Measurements from ENCODE around the gene RBM19. TPM values are rescaled to one million over a fixed set of nuclear protein-coding genes. Genes with fewer than 3 reads are reported as not detected.

Gene RBM19
- total RNA-seq, 1 donor from 2014 or later: 36.4 TPM

DNA sequence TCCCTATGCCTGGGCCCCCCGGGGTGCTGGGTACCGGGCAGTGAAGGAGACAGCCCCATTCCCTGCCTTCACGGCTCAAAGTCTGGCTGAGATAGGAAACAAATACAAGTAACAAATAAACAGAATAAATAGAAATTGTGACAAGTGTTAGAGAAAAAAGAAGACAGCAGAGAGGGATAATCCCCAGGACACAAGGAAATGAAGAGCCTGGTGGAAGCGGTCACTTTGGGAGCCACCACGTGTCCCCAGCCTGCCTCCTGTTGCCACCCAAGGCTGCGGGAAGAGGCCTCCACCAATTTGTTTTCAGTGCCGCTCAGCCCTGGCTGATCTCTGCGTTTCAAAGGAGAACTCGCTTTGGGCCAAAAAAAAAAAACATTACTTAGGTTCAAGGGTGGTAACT is 31.2 kb downstream of the RBM19 start:
- H3K4me1 ChIP-seq: no peaks in the 10 kb centered on the region
- ATAC-seq (no peak), DNase-seq (no peak)
- no peaks in the 10 kb centered on the region for H3K27me3 ChIP-seq
- H3K36me3 ChIP-seq: peaks cover 70% of the 10 kb centered on the region
- no peaks in the 10 kb centered on the region for H3K9me3 ChIP-seq
- TF ChIP-seq, protein P1, sequence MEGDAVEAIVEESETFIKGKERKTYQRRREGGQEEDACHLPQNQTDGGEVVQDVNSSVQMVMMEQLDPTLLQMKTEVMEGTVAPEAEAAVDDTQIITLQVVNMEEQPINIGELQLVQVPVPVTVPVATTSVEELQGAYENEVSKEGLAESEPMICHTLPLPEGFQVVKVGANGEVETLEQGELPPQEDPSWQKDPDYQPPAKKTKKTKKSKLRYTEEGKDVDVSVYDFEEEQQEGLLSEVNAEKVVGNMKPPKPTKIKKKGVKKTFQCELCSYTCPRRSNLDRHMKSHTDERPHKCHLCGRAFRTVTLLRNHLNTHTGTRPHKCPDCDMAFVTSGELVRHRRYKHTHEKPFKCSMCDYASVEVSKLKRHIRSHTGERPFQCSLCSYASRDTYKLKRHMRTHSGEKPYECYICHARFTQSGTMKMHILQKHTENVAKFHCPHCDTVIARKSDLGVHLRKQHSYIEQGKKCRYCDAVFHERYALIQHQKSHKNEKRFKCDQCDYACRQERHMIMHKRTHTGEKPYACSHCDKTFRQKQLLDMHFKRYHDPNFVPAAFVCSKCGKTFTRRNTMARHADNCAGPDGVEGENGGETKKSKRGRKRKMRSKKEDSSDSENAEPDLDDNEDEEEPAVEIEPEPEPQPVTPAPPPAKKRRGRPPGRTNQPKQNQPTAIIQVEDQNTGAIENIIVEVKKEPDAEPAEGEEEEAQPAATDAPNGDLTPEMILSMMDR (IDR thresholded peaks at IDR 0.05): no peak
- no peak overlapping the region for H3K4me3 ChIP-seq
- intact Hi-C loops (cut with DNase I): no loop called here
- no peak overlapping the region for H3K27ac ChIP-seq

DNA sequence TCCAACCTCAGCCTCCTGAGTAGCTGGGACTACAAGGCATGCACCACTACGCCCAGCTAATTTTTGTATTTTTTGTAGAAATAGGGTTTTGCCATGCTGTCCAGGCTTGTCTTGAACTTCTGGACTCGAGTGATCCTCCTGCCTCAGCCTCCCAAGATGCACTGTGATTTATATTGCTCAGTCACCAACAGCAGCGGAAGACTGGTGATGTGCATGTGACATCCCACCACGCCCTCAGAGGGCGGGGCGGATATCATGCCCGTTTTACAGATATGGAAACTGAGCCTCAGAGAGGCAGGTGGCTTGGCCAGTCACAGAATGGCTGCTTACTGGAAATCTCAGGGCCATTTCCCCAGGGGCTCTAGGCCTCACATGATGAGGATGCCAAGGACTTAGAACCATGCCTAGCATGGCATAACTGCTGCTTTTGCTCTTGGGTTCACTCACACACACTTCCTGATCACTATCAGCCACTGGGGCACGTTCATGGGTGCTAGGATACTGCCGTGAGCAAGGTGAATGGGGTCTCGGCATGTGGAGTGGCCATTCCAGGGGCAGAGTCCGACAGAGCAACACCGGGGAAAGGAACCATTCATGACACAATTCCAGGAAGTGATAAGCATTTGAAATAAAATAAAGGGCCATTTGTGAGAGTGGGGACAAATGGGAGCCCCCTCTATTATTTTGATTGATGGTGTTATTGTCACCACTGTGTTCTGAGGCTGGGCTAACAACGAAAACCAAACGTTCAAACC is 31.9 kb downstream of the RBM19 start:
- H3K36me3 ChIP-seq: peaks cover 71% of the 10 kb centered on the region
- H3K9me3 ChIP-seq: no peaks in the 10 kb centered on the region
- no peaks in the 10 kb centered on the region for H3K27me3 ChIP-seq
- DNase-seq (no peak), ATAC-seq (no peak)
- intact Hi-C loops (cut with DNase I): no loop called here
- H3K4me3 ChIP-seq: no peak overlapping the region
- no peak overlapping the region for H3K27ac ChIP-seq
- no peaks in the 10 kb centered on the region for H3K4me1 ChIP-seq
- TF ChIP-seq, protein P1 (IDR thresholded peaks at IDR 0.05): no peak

DNA sequence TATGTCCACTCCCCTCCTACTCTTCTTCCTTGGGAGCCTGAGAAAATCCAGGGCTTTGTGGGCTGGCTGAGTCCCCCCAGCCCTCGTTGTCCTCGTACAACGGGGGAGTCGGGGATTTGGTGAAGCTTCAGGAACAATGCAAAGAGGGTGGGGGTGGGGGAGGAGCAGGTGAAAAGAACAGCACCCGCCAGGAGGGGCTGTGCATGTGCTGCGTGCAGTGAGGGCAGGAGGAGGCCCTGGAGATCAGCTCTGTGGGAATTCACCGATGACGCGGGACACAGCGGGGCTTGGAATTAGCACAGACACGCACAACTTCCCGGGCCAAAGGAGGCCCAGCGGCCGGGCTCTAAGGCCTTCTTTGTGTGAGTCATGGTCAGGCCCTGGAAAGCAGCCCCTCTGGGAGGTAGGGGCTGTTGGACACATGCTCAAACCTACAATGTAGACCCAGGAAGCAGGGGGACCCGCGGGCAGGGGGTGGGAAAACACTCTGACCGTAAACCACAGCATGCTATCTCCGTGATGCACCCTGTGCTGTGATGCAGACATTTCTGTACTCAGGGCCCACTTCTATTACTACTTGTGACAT is 32.8 kb downstream of the RBM19 start:
- intact Hi-C loops (cut with DNase I): no loop called here
- Histone ChIP-seq H3K36me3 (peaks cover 65% of the 10 kb centered on the region), H3K4me3 (no peak overlapping the region), H3K27ac (no peak overlapping the region), H3K4me1 (no peaks in the 10 kb centered on the region), H3K9me3 (no peaks in the 10 kb centered on the region), H3K27me3 (no peaks in the 10 kb centered on the region)
- TF ChIP-seq, protein P1 (IDR thresholded peaks at IDR 0.05): no peak
- ATAC-seq (no peak), DNase-seq (no peak)

DNA sequence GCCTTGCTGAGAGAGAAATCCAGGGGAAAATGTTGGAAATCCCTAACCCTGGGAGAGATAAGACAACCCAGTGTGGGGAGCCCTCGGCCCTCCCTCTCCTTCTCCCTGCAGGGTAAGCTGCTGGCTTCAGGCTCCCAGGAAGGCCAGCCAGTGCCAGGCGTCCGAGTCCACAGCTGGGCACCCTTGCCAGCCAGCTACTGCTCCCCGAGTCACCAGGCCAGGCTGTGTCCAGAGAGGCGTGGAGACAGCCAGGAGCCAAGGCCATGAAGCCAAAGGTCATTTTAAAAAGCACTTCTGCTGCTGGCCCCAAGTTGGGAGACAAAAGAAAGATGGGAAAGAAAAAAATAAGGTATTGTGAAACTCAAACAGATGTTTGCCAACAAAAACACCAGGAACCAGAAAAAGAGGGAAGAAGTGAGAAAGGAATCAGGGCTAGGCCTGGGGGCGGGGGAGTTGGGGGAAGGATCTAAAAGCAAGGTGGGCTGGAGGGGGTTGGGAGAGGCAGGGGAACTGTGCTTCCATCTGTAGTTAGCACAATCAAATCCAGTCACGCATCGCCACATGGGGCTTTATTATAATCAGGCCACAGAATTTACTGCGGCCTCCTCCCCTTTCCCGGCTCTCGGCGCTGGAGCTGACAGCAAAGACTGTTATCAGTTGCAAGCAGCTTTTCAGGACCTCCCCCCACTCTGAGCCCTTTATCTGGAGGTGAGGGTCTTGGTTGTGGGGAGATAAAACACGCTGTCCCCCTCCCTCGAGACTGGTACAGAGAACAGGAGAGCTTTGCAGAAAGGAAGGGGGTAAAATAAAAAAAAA is 33.5 kb downstream of the RBM19 start:
- TF ChIP-seq, protein P1 (IDR thresholded peaks at IDR 0.05): no peak
- no peaks in the 10 kb centered on the region for H3K27me3 ChIP-seq
- peaks cover 63% of the 10 kb centered on the region for H3K36me3 ChIP-seq
- H3K27ac ChIP-seq: no peak overlapping the region
- H3K4me3 ChIP-seq: no peak overlapping the region
- ATAC-seq: no peak
- H3K9me3 ChIP-seq: no peaks in the 10 kb centered on the region
- H3K4me1 ChIP-seq: no peaks in the 10 kb centered on the region
- intact Hi-C loops (cut with DNase I): no loop called here
- DNase-seq: no peak

DNA sequence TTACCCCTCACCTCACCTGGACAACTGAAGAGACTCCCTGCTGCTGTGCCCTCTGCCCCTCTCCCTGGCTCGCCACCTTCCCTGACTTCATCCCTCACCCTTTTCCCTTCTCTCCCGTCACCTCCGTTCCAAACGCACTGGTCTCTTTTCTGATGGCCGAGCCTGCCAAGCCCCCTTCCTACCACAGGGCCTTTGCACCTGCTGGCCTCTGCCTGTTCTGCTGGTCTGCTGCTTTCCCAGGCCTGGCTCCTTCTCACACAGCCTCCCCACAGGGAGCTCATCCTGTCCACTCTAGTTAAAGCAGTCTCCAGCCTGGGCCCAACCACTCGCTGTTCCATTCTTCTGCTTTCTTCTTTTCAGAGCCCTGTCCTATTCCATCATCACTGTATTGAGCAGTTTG is 34.6 kb downstream of the RBM19 start:
- intact Hi-C loops (cut with DNase I): no loop called here
- TF ChIP-seq, protein P1 (IDR thresholded peaks at IDR 0.05): no peak
- Histone ChIP-seq H3K36me3 (peaks cover 59% of the 10 kb centered on the region), H3K27me3 (no peaks in the 10 kb centered on the region), H3K27ac (no peak overlapping the region), H3K9me3 (no peaks in the 10 kb centered on the region), H3K4me3 (no peak overlapping the region), H3K4me1 (no peaks in the 10 kb centered on the region)
- no peak for ATAC-seq
- DNase-seq: no peak

Measured in upper lobe of right lung (tissue), 1 donor.